Measurements from ENCODE around the gene MRGPRX2.

MRGPRX2 gene

GRCh38 chr11:19059833-19060232 lies 684 bp downstream of the MRGPRX2 start:
- TF ChIP-seq CTCF (IDR thresholded peaks at IDR 0.05), result no peak
- peaks cover 66% of the 10 kb centered on the region for H3K27me3 ChIP-seq
- no peak overlapping the region for H3K27ac ChIP-seq
- H3K9me3 ChIP-seq, result no peaks in the 10 kb centered on the region
- H3K36me3 ChIP-seq, result no peaks in the 10 kb centered on the region
- no peaks in the 10 kb centered on the region for H3K4me1 ChIP-seq (ENCODE audit: control insufficient read depth in 1 of 2, insufficient read depth in 1 of 2, low read depth in 1 of 2, low read length in 1 of 2)
- no peak overlapping the region for H3K4me3 ChIP-seq (ENCODE audit: low read depth in 1 of 2, low read length in 1 of 2)

GRCh38 chr11:19055905-19056304 lies 4.6 kb downstream of the MRGPRX2 start:
- H3K4me1 ChIP-seq (ENCODE audit: control insufficient read depth in 1 of 2, insufficient read depth in 1 of 2, low read depth in 1 of 2, low read length in 1 of 2), result no peaks in the 10 kb centered on the region
- no peaks in the 10 kb centered on the region for H3K9me3 ChIP-seq
- TF ChIP-seq CTCF (IDR thresholded peaks at IDR 0.05), result no peak
- H3K27ac ChIP-seq, result no peak overlapping the region
- H3K4me3 ChIP-seq (ENCODE audit: low read depth in 1 of 2, low read length in 1 of 2), result no peak overlapping the region
- H3K36me3 ChIP-seq, result no peaks in the 10 kb centered on the region
- peaks cover 41% of the 10 kb centered on the region for H3K27me3 ChIP-seq

GRCh38 chr11:19055016-19055415 lies 5.5 kb downstream of the MRGPRX2 start:
- TF ChIP-seq CTCF (IDR thresholded peaks at IDR 0.05), result no peak
- Histone ChIP-seq H3K4me3 (ENCODE audit: low read depth in 1 of 2, low read length in 1 of 2) (no peak overlapping the region), H3K27me3 (peaks cover 32% of the 10 kb centered on the region), H3K4me1 (ENCODE audit: control insufficient read depth in 1 of 2, insufficient read depth in 1 of 2, low read depth in 1 of 2, low read length in 1 of 2) (no peaks in the 10 kb centered on the region), H3K36me3 (no peaks in the 10 kb centered on the region), H3K27ac (no peak overlapping the region), H3K9me3 (no peaks in the 10 kb centered on the region)

- H3K27me3 ChIP-seq, result peaks cover 27% of the 10 kb centered on the region
- TF ChIP-seq CTCF (IDR thresholded peaks at IDR 0.05), result no peak
- H3K27ac ChIP-seq, result no peak overlapping the region
- H3K9me3 ChIP-seq, result no peaks in the 10 kb centered on the region
- no peak overlapping the region for H3K4me3 ChIP-seq (ENCODE audit: low read depth in 1 of 2, low read length in 1 of 2)
- no peaks in the 10 kb centered on the region for H3K4me1 ChIP-seq (ENCODE audit: control insufficient read depth in 1 of 2, insufficient read depth in 1 of 2, low read depth in 1 of 2, low read length in 1 of 2)
- H3K36me3 ChIP-seq, result no peaks in the 10 kb centered on the region
Measured at GRCh38 chr11:19053909-19054308, 6.6 kb downstream of the MRGPRX2 start.

GRCh38 chr11:19050281-19050680 lies 10.2 kb downstream of the MRGPRX2 start:
- Histone ChIP-seq H3K9me3 (no peaks in the 10 kb centered on the region), H3K4me1 (ENCODE audit: control insufficient read depth in 1 of 2, insufficient read depth in 1 of 2, low read depth in 1 of 2, low read length in 1 of 2) (no peaks in the 10 kb centered on the region), H3K27me3 (peaks cover 21% of the 10 kb centered on the region), H3K36me3 (no peaks in the 10 kb centered on the region), H3K4me3 (ENCODE audit: low read depth in 1 of 2, low read length in 1 of 2) (no peak overlapping the region), H3K27ac (no peak overlapping the region)
- no peak for TF ChIP-seq CTCF (IDR thresholded peaks at IDR 0.05)

GRCh38 chr11:19049351-19049750 lies 11.2 kb downstream of the MRGPRX2 start:
- peaks cover 18% of the 10 kb centered on the region for H3K27me3 ChIP-seq
- TF ChIP-seq CTCF (IDR thresholded peaks at IDR 0.05), result no peak
- no peaks in the 10 kb centered on the region for H3K9me3 ChIP-seq
- no peaks in the 10 kb centered on the region for H3K36me3 ChIP-seq
- no peaks in the 10 kb centered on the region for H3K4me1 ChIP-seq (ENCODE audit: control insufficient read depth in 1 of 2, insufficient read depth in 1 of 2, low read depth in 1 of 2, low read length in 1 of 2)
- H3K4me3 ChIP-seq (ENCODE audit: low read depth in 1 of 2, low read length in 1 of 2), result no peak overlapping the region
- no peak overlapping the region for H3K27ac ChIP-seq
